Neural cell (in vitro differentiated cells): ENCODE data around the gene ZMYM5. TPM values are rescaled to one million over a fixed set of nuclear protein-coding genes. Genes with fewer than 3 reads are reported as not detected.

Experiments
- H2AFZ ChIP-seq: fragments of 200-600, 300-800 bp; sonication (generic), shearing (Covaris generic); 2 replicates; pipeline ENCODE4 v1.6.0; 2014; ENCODE audit warnings: low read depth, mild to moderate bottlenecking, antibody characterized with exemption, low read length, moderate library complexity
- H3F3A ChIP-seq: fragments of 200-600 bp; shearing (Covaris generic); 2 replicates; pipeline ENCODE4 v1.6.1; 2016; ENCODE audit warnings: mild to moderate bottlenecking, moderate library complexity, mixed read lengths, antibody characterized with exemption, low read length; ENCODE audit not compliant: insufficient read depth, poor library complexity, severe bottlenecking
- H3K27ac ChIP-seq: fragments of 200-600, 300-800 bp; sonication (generic), shearing (Covaris generic); 2 replicates; pipeline ENCODE4 v1.5.1; 2014; ENCODE audit warnings: mild to moderate bottlenecking, low read length, moderate library complexity
- H3K27me3 ChIP-seq: fragments of 300-800, 200-600 bp; sonication (generic), shearing (Covaris generic); 2 replicates; pipeline ENCODE4 v1.6.0; 2014; ENCODE audit warnings: mild to moderate bottlenecking, low read depth, low read length, moderate library complexity; ENCODE audit not compliant: insufficient read depth
- H3K36me3 ChIP-seq: fragments of 300-800, 200-600 bp; sonication (generic), shearing (Covaris generic); 2 replicates; pipeline ENCODE4 v1.5.1; 2014; ENCODE audit warnings: mild to moderate bottlenecking, antibody characterized with exemption, low read length, moderate library complexity; ENCODE audit not compliant: insufficient read depth
- H3K4me2 ChIP-seq: fragments of 300-800, 200-600 bp; sonication (generic), shearing (Covaris generic); 2 replicates; pipeline ENCODE4 v1.6.0; 2014; ENCODE audit warnings: mild to moderate bottlenecking, low read length
- H3K4me3 ChIP-seq: fragments of 300-800, 200-600 bp; sonication (generic), shearing (Covaris generic); 2 replicates; pipeline ENCODE4 v1.5.1; 2014; ENCODE audit warnings: mild to moderate bottlenecking, low read length, moderate library complexity
- H3K79me2 ChIP-seq: fragments of 200-600 bp; shearing (Covaris generic); replicated peaks from 2 replicates; pipeline ENCODE4 v1.6.0; 2014; ENCODE audit warnings: mild to moderate bottlenecking, low read length, moderate library complexity; ENCODE audit not compliant: insufficient read depth
- H3K9ac ChIP-seq: fragments of 300-800, 200-600 bp; sonication (generic), shearing (Covaris generic); 2 replicates; pipeline ENCODE4 v1.6.1; 2016; ENCODE audit warnings: mild to moderate bottlenecking, low read length, mixed read lengths
- H3K9me2 ChIP-seq: fragments of 200-600 bp; shearing (Covaris generic); 2 replicates; pipeline ENCODE4 v1.6.1; 2016; ENCODE audit warnings: mild to moderate bottlenecking, low read length, mixed read lengths; ENCODE audit not compliant: insufficient read depth
- H3K9me3 ChIP-seq: fragments of 200-600, 300-800 bp; sonication (generic), shearing (Covaris generic); 2 replicates; pipeline ENCODE4 v1.6.1; 2016; ENCODE audit warnings: mild to moderate bottlenecking, mixed run types, low read length, moderate library complexity, mixed read lengths
- H4K20me1 ChIP-seq: fragments of 200-600 bp; shearing (Covaris generic); 2 replicates; pipeline ENCODE4 v1.6.1; 2016; ENCODE audit warnings: mild to moderate bottlenecking, mixed run types; ENCODE audit not compliant: insufficient read depth
- EP300 ChIP-seq: fragments of 450-650 bp; conservative IDR thresholded peaks from 2 replicates; pipeline ENCODE4 v1.6.1; 2014; ENCODE audit warnings: antibody characterized with exemption, mild to moderate bottlenecking, moderate library complexity; ENCODE audit not compliant: poor library complexity, severe bottlenecking
- EZH2 ChIP-seq: fragments of 200-600, 300-800 bp; shearing (Covaris generic), sonication (generic); IDR thresholded peaks from 2 replicates; pipeline ENCODE4 v1.6.1; 2014; ENCODE audit warnings: antibody characterized with exemption, low read length, borderline replicate concordance, mild to moderate bottlenecking; ENCODE audit not compliant: insufficient read depth, poor library complexity, severe bottlenecking
- MXI1 ChIP-seq: fragments of 450-650 bp; conservative IDR thresholded peaks from 2 replicates; pipeline ENCODE4 v1.6.1; 2014; ENCODE audit warnings: antibody characterized with exemption, mild to moderate bottlenecking; ENCODE audit not compliant: poor library complexity, severe bottlenecking
- POLR2AphosphoS5 ChIP-seq: IDR thresholded peaks from 2 replicates; pipeline ENCODE4 v1.6.1; 2012
- RAD21 ChIP-seq: fragments of 450-650 bp; conservative IDR thresholded peaks from 2 replicates; pipeline ENCODE4 v1.6.1; 2014; ENCODE audit warnings: antibody characterized with exemption, mild to moderate bottlenecking, moderate library complexity
- SMC3 ChIP-seq: fragments of 450-650 bp; conservative IDR thresholded peaks from 2 replicates; pipeline ENCODE4 v1.6.1; 2014; ENCODE audit warnings: antibody characterized with exemption, mild to moderate bottlenecking, moderate library complexity; ENCODE audit not compliant: poor library complexity
- TAF1 ChIP-seq: IDR thresholded peaks from 2 replicates; pipeline ENCODE4 v1.6.1; 2012; ENCODE audit warnings: low read depth
- polyA plus RNA-seq: library from polyadenylated mRNA; depleted of rRNA; stranded (reverse); fragments of >200 nt; gene quantifications from 2 replicates; pipeline ENCODE4 v1.2.3, GENCODE V29; 2014
- TF ChIP-seq, protein P1 (sequence below): IDR thresholded peaks from 2 replicates; pipeline ENCODE4 v1.6.1; 2012; ENCODE audit warnings: borderline replicate concordance
- TF ChIP-seq, protein P2 (sequence below): fragments of 450-650 bp; IDR thresholded peaks from 2 replicates; pipeline ENCODE4 v1.5.1; 2014; ENCODE audit warnings: antibody characterized with exemption, mild to moderate bottlenecking, moderate library complexity; ENCODE audit not compliant: poor library complexity, severe bottlenecking

Gene ZMYM5
- polyA plus RNA-seq, 1 donor from 2014 or later = 26.1 TPM

DNA sequence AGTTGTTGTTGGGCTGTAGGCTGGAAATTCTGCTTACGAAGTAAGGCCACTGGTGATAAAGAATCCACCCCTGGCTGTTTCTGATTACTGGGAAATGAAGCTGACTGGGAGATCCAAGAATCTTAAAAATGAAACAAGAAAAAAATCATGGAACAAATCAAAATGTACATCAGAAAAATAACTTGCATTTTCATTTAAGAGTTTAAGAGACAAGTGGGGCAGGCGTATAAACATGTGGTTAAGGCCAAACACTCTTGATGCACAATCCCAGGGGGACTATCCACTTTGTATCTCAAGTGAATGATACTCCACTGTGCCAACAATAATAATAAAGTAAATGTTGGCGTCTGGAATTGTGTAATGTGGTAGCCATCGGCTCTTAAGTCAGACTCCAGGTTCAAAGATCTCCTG is 24.6 kb downstream of the ZMYM5 start:
- Histone ChIP-seq H4K20me1 (no peaks in the 10 kb centered on the region), H3K27me3 (no peaks in the 10 kb centered on the region), H3K4me3 (no peak overlapping the region), H2AFZ (no peak overlapping the region), H3K9me2 (no peaks in the 10 kb centered on the region), H3F3A (no peaks in the 10 kb centered on the region), H3K79me2 (no peaks in the 10 kb centered on the region), H3K36me3 (peaks cover 10% of the 10 kb centered on the region), H3K9ac (no peak overlapping the region), H3K9me3 (no peaks in the 10 kb centered on the region), H3K4me2 (no peak overlapping the region), H3K27ac (no peak overlapping the region)
- TF ChIP-seq, protein P1, sequence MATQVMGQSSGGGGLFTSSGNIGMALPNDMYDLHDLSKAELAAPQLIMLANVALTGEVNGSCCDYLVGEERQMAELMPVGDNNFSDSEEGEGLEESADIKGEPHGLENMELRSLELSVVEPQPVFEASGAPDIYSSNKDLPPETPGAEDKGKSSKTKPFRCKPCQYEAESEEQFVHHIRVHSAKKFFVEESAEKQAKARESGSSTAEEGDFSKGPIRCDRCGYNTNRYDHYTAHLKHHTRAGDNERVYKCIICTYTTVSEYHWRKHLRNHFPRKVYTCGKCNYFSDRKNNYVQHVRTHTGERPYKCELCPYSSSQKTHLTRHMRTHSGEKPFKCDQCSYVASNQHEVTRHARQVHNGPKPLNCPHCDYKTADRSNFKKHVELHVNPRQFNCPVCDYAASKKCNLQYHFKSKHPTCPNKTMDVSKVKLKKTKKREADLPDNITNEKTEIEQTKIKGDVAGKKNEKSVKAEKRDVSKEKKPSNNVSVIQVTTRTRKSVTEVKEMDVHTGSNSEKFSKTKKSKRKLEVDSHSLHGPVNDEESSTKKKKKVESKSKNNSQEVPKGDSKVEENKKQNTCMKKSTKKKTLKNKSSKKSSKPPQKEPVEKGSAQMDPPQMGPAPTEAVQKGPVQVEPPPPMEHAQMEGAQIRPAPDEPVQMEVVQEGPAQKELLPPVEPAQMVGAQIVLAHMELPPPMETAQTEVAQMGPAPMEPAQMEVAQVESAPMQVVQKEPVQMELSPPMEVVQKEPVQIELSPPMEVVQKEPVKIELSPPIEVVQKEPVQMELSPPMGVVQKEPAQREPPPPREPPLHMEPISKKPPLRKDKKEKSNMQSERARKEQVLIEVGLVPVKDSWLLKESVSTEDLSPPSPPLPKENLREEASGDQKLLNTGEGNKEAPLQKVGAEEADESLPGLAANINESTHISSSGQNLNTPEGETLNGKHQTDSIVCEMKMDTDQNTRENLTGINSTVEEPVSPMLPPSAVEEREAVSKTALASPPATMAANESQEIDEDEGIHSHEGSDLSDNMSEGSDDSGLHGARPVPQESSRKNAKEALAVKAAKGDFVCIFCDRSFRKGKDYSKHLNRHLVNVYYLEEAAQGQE = no peak
- no peak for TF ChIP-seq MXI1
- no peak for TF ChIP-seq EP300
- no peak for TF ChIP-seq SMC3
- TF ChIP-seq EZH2 = no peak
- no peak for TF ChIP-seq TAF1
- no peak for TF ChIP-seq POLR2AphosphoS5
- no peak for TF ChIP-seq RAD21
- TF ChIP-seq, protein P2, sequence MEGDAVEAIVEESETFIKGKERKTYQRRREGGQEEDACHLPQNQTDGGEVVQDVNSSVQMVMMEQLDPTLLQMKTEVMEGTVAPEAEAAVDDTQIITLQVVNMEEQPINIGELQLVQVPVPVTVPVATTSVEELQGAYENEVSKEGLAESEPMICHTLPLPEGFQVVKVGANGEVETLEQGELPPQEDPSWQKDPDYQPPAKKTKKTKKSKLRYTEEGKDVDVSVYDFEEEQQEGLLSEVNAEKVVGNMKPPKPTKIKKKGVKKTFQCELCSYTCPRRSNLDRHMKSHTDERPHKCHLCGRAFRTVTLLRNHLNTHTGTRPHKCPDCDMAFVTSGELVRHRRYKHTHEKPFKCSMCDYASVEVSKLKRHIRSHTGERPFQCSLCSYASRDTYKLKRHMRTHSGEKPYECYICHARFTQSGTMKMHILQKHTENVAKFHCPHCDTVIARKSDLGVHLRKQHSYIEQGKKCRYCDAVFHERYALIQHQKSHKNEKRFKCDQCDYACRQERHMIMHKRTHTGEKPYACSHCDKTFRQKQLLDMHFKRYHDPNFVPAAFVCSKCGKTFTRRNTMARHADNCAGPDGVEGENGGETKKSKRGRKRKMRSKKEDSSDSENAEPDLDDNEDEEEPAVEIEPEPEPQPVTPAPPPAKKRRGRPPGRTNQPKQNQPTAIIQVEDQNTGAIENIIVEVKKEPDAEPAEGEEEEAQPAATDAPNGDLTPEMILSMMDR = no peak

- no peak overlapping the region for H2AFZ ChIP-seq
- H3K27ac ChIP-seq = no peak overlapping the region
- H4K20me1 ChIP-seq = no peaks in the 10 kb centered on the region
- no peak overlapping the region for H3K4me2 ChIP-seq
- no peaks in the 10 kb centered on the region for H3K9me3 ChIP-seq
- H3K27me3 ChIP-seq = no peaks in the 10 kb centered on the region
- H3K36me3 ChIP-seq = peaks cover 10% of the 10 kb centered on the region
- no peak overlapping the region for H3K4me3 ChIP-seq
- no peaks in the 10 kb centered on the region for H3F3A ChIP-seq
- no peaks in the 10 kb centered on the region for H3K79me2 ChIP-seq
- H3K9me2 ChIP-seq = no peaks in the 10 kb centered on the region
- TF ChIP-seq, protein P2 = no peak
- TF ChIP-seq EP300 (no peak), TAF1 (no peak), RAD21 (no peak), EZH2 (no peak), MXI1 (no peak), SMC3 (no peak), POLR2AphosphoS5 (no peak)
- TF ChIP-seq, protein P1 = no peak
- H3K9ac ChIP-seq = no peak overlapping the region
Observed at GRCh38 chr13:19836472-19836871, 27.0 kb downstream of the ZMYM5 start.
